ENCODE data around the gene CDH4. TPM values are rescaled to one million over a fixed set of nuclear protein-coding genes. Genes with fewer than 3 reads are reported as not detected.

The CDH4 gene
- polyA plus RNA-seq, 1 donor from 2014 or later: not detected

DNA sequence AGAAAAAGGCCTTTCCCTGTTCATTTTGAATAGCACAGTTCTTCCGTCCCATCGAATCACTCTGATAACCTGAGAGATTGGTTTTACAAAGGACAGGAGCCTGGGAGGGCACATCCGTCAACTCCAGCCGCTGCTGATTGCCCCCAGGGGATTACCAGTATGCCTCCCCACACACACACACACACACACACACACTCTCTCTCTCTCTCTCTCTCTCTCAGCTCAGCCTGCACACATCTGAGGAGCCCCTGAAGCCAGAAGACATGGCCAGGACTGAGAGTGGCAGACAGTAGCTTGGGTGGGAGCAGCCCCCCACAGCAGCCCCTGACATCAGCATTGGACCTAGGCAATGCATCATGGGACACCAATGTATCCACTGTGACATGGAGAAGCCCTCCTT, 13.2 kb upstream of the CDH4 start:
- peaks cover 2 to 13% (median 4%) of the 10 kb centered on the region in 3 donors for H3K9me3 Mint-ChIP-seq

DNA sequence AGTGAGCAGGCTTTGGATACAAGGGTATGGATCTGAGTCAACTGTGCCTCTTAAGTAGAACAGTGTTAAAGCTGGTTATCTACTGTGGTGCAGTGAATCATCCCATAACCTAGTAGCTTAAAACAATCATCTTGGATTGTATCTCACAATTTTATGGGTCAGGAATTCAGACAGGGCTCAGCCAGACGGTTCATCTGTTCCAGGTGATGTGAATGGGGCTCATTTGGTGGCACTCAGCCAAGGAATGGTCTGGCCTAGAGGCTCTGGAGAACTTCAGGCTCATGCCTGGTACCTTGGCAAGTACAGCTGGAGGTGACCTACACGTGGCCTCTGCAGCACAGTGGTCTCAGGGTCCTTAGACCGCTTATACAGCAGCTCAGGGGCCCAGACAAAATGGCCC, 11.2 kb upstream of the CDH4 start:
- H3K27me3 Mint-ChIP-seq: peaks cover 2% of the 10 kb centered on the region
- no peak overlapping the region for H3K4me3 Mint-ChIP-seq
- no peaks in the 10 kb centered on the region for H3K4me1 Mint-ChIP-seq
- no peak overlapping the region for H3K27ac Mint-ChIP-seq
- H3K9me3 Mint-ChIP-seq: peaks cover 2 to 13% (median 4%) of the 10 kb centered on the region in 3 donors
- no peaks in the 10 kb centered on the region for H3K36me3 Mint-ChIP-seq

More for the DNA sequence above, 13.2 kb upstream of the CDH4 start:
- no peak overlapping the region for H3K27ac Mint-ChIP-seq
- no peaks in the 10 kb centered on the region for H3K4me1 Mint-ChIP-seq
- H3K4me3 Mint-ChIP-seq: no peak overlapping the region
- H3K36me3 Mint-ChIP-seq: no peaks in the 10 kb centered on the region
- peaks cover 2% of the 10 kb centered on the region for H3K27me3 Mint-ChIP-seq

DNA sequence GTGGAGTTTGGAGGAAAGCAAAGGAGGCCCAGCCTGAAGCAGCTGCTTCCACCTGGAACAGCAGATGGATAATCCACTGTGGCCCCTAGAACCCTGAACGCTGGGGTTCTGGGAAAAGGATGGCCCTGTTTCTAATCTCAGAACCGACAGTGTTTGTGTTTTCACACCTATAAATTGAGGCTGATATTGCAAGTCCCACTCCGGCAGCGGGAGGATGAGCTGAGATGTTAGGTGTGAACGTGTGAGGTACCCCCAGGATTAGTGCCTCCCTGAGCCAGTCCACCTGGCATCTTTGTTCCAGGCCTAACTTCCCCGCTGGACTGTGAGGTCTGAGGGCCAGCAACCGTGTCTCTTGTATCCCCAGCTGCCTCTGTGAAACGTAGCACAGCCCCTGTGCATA, 7.8 kb upstream of the CDH4 start:
- Mint-ChIP-seq H3K4me3 (no peak overlapping the region), H3K27ac (no peak overlapping the region), H3K27me3 (peaks cover 4% of the 10 kb centered on the region), H3K9me3 (peaks cover 2 to 5% (median 4%) of the 10 kb centered on the region in 3 donors), H3K36me3 (no peaks in the 10 kb centered on the region), H3K4me1 (peaks cover 0 to 2% (median 0%) of the 10 kb centered on the region in 3 donors)

DNA sequence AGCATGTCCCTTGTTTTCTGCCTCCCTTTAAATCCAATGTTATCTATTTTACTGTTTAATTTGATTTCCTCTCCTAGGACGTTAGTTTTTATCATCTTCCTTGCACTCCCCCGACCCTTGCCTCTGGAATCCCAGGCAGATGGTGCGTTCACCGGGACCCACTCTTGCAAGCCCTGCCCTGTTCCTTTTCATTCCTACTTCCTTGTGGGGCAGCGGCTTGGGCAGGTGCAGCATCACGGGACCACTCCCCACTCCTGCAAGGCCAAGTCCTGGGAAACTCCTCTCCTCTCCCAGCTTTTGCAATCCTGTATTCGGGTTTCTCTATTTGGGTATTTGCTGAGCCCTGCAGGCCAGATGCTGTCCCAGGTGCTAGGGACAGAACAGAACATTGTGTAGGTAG, 5.8 kb upstream of the CDH4 start:
- Mint-ChIP-seq H3K36me3 (no peaks in the 10 kb centered on the region), H3K9me3 (peaks cover under 1 to 2% (median under 1%) of the 10 kb centered on the region in 3 donors), H3K27ac (no peak overlapping the region), H3K4me3 (peak overlapping the region in 1 of 4 donors; percentile 62), H3K4me1 (peaks cover 0 to 2% (median 0%) of the 10 kb centered on the region in 3 donors), H3K27me3 (peaks cover 17% of the 10 kb centered on the region)

- Mint-ChIP-seq H3K27me3 (peaks cover 27% of the 10 kb centered on the region), H3K4me1 (peaks cover 0 to 2% (median 0%) of the 10 kb centered on the region in 3 donors), H3K9me3 (peaks cover 0 to 3% (median 0%) of the 10 kb centered on the region in 3 donors), H3K4me3 (no peak overlapping the region), H3K36me3 (no peaks in the 10 kb centered on the region), H3K27ac (no peak overlapping the region)
Observed at GRCh38 chr20:61249626-61250025, 2.4 kb upstream of the CDH4 start.

DNA sequence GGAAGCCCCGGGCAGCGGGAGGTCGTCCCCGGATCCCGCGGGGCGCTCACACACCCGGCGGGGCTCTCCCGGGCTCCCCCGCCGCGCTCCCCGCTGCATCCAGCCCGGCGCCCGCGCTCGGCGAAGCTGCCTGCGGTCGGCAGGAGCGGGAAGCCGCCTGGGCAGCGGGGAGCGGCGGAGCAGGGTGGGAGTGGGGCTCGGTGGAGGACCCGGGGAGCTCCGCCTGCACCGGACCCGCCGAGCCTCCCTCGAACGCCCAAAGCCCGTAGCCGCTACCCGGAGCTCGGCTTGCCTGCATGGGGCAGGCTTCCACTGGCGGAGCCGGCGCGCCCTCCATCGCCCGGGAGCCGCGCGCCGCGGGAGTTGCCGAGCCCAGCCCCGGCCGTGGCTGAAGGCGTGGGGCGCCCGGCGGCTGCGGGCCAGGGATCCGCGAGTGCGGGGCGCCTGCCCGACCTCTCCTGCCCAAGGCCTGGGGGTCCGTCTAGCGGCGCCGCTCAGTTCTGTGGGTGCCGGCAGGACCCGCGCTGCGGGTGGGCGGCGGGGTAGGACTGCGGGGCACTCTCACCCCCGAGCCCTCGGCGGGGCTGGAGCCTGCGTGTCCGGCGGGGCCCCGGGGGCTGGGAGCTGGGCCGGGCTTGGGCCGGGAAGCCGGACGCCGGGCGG, 671 bp downstream of the CDH4 start:
- no peak overlapping the region for H3K27ac Mint-ChIP-seq
- peaks cover 35% of the 10 kb centered on the region for H3K27me3 Mint-ChIP-seq
- H3K36me3 Mint-ChIP-seq: no peaks in the 10 kb centered on the region
- peaks cover 0 to 7% (median 3%) of the 10 kb centered on the region in 3 donors for H3K9me3 Mint-ChIP-seq
- no peak overlapping the region for H3K4me3 Mint-ChIP-seq
- H3K4me1 Mint-ChIP-seq: peaks cover 0 to under 1% (median 0%) of the 10 kb centered on the region in 3 donors

DNA sequence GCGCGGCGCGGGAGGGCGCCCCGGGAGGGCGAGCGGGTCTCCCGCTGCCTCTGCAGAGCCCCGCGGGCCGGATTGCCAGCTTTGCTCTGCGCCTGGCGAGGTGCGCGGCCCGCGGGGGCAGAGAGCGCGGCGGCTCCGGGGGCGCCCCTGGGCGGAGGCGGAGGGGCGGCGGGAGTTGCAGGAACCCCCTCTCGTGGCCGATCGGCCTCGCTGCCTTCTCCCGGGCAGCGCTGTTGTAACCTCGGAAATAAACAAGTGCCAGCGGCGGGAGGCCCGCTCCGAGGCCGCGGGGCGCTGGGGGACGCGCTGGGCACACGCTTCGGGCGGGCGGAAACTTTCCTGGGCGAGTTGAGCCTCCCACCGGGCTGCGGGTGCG, 1.2 kb downstream of the CDH4 start:
- H3K9me3 Mint-ChIP-seq: peaks cover 0 to 7% (median 3%) of the 10 kb centered on the region in 3 donors

GRCh38 chr20:61253640-61254511, 1.8 kb downstream of the CDH4 start:
- Mint-ChIP-seq H3K4me3 (peak overlapping the region in 1 of 4 donors; percentile 75), H3K27me3 (peaks cover 34% of the 10 kb centered on the region), H3K36me3 (peaks cover 1% of the 10 kb centered on the region)

More for the DNA sequence above, 1.2 kb downstream of the CDH4 start:
- no peak overlapping the region for H3K27ac Mint-ChIP-seq
- no peaks in the 10 kb centered on the region for H3K4me1 Mint-ChIP-seq
- peaks cover 35% of the 10 kb centered on the region for H3K27me3 Mint-ChIP-seq
- H3K4me3 Mint-ChIP-seq: no peak overlapping the region
- peaks cover under 1% of the 10 kb centered on the region for H3K36me3 Mint-ChIP-seq

DNA sequence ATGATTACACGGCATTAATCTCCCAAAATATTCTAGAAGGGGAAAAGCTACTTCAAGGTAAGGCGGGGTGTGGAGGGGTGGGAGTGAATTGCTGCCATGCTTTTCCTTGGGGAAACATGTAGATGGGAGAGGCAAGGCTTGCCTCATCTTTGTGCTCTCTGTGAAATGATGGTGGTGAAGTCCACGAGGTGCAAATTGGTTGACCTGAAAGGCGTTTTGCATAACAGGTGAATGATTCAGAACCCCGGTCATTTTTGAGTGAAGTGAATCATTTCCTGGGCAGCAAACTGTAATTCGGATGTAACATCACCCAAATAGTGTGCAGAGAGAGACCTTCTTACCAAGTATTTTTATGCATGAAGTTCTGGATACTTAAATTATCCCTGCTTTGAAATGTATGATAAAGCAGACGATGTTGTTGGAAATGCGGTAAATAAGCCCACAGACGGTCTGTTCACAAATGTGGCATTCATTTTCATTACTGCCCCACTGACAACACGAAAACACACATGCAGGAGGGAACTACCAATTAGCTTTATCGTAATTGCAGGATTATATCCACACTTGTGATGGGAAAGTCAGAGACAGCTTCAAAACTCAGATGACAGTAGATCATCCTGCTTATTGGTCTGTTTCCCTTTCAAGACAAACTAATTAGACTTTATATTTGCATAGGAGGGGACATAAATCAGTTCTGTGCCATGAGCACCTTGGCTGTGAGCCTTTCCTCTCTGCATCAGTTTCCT, 3.0 kb downstream of the CDH4 start:
- H3K27me3 Mint-ChIP-seq: peaks cover 29% of the 10 kb centered on the region
- no peak overlapping the region for H3K27ac Mint-ChIP-seq
- H3K36me3 Mint-ChIP-seq: peaks cover 1% of the 10 kb centered on the region
- peaks cover under 1 to 7% (median 3%) of the 10 kb centered on the region in 3 donors for H3K9me3 Mint-ChIP-seq
- H3K4me1 Mint-ChIP-seq: no peaks in the 10 kb centered on the region
- H3K4me3 Mint-ChIP-seq: peak overlapping the region in 1 of 4 donors; percentile 49

More at GRCh38 chr20:61253640-61254511, 1.8 kb downstream of the CDH4 start:
- Mint-ChIP-seq H3K27ac (no peak overlapping the region), H3K9me3 (peaks cover 0 to 7% (median 3%) of the 10 kb centered on the region in 3 donors), H3K4me1 (no peaks in the 10 kb centered on the region)

- Mint-ChIP-seq H3K4me1 (no peaks in the 10 kb centered on the region), H3K4me3 (no peak overlapping the region), H3K9me3 (peaks cover 2 to 7% (median 2%) of the 10 kb centered on the region in 3 donors), H3K36me3 (peaks cover 1% of the 10 kb centered on the region), H3K27me3 (peaks cover 20% of the 10 kb centered on the region), H3K27ac (no peak overlapping the region)
Observed at GRCh38 chr20:61256365-61256764, 4.3 kb downstream of the CDH4 start.

GRCh38 chr20:61256824-61257223, 4.8 kb downstream of the CDH4 start:
- H3K27ac Mint-ChIP-seq: no peak overlapping the region
- peaks cover 1% of the 10 kb centered on the region for H3K36me3 Mint-ChIP-seq
- H3K4me1 Mint-ChIP-seq: no peaks in the 10 kb centered on the region
- H3K4me3 Mint-ChIP-seq: no peak overlapping the region
- peaks cover 18% of the 10 kb centered on the region for H3K27me3 Mint-ChIP-seq
- peaks cover 2 to 7% (median 4%) of the 10 kb centered on the region in 3 donors for H3K9me3 Mint-ChIP-seq

GRCh38 chr20:61257611-61258010, 5.5 kb downstream of the CDH4 start:
- Mint-ChIP-seq H3K9me3 (peaks cover 2 to 7% (median 4%) of the 10 kb centered on the region in 3 donors), H3K4me3 (no peak overlapping the region), H3K27me3 (peaks cover 18% of the 10 kb centered on the region), H3K27ac (no peak overlapping the region), H3K36me3 (peaks cover 1% of the 10 kb centered on the region), H3K4me1 (no peaks in the 10 kb centered on the region)

GRCh38 chr20:61259741-61260140, 7.7 kb downstream of the CDH4 start:
- H3K4me3 Mint-ChIP-seq: no peak overlapping the region
- H3K36me3 Mint-ChIP-seq: peaks cover 1% of the 10 kb centered on the region
- H3K27ac Mint-ChIP-seq: no peak overlapping the region
- peaks cover 2 to 7% (median 3%) of the 10 kb centered on the region in 3 donors for H3K9me3 Mint-ChIP-seq
- no peaks in the 10 kb centered on the region for H3K4me1 Mint-ChIP-seq
- H3K27me3 Mint-ChIP-seq: peaks cover 7% of the 10 kb centered on the region

DNA sequence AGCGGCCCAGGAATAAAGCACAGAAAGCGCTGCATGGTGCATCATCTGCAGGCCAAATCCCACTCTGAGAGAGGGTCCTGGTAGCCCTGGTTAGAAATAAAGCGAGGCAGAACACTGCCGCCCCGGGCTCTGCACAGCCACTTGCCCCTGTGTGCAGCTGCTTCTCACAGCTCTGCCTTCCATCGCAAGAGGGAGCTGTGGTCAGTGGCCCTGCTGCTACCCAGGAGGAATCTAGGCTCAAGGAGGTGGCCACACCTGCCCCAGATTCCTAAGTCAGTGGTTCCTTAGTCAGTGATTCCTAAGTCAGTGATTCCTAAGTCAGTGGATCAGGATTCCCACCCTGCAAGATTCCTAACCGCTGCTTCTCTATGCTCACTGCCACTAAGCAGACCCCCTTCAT, 8.8 kb downstream of the CDH4 start:
- Mint-ChIP-seq H3K4me3 (no peak overlapping the region), H3K36me3 (peaks cover 1% of the 10 kb centered on the region), H3K27me3 (peaks cover 3% of the 10 kb centered on the region), H3K27ac (no peak overlapping the region), H3K9me3 (peaks cover 2 to 7% (median 3%) of the 10 kb centered on the region in 3 donors), H3K4me1 (no peaks in the 10 kb centered on the region)

DNA sequence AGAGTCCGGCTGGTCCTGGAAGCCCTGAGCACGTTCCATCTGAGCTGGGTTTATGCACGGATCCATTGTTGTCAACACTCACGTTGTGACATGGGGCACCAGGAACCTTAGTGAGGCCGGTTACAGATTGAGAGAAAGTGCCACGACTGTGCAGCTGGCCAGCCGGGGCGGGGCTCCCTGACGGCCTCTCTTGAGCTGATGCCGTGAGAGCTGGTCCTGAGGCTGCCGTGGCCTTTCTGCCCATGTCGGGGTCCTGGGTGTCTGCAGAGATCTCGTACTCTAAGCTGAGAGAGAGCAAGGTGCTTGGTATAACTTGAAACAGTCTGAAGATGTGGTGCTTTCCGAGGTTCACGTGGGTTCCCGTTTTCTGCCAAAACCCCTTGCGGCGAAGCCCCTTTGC, 10.0 kb downstream of the CDH4 start:
- Mint-ChIP-seq H3K4me1 (no peaks in the 10 kb centered on the region), H3K27me3 (peaks cover 3% of the 10 kb centered on the region), H3K9me3 (peaks cover 2 to 5% (median 4%) of the 10 kb centered on the region in 3 donors), H3K36me3 (peaks cover 1% of the 10 kb centered on the region), H3K4me3 (no peak overlapping the region), H3K27ac (no peak overlapping the region)
